ENCODE data around the gene TIRAP. TPM values are rescaled to one million over a fixed set of nuclear protein-coding genes. Genes with fewer than 3 reads are reported as not detected.

TIRAP gene
- total RNA-seq, 2 donors from 2014 or later, result 9.2 to 11.4 TPM

DNA sequence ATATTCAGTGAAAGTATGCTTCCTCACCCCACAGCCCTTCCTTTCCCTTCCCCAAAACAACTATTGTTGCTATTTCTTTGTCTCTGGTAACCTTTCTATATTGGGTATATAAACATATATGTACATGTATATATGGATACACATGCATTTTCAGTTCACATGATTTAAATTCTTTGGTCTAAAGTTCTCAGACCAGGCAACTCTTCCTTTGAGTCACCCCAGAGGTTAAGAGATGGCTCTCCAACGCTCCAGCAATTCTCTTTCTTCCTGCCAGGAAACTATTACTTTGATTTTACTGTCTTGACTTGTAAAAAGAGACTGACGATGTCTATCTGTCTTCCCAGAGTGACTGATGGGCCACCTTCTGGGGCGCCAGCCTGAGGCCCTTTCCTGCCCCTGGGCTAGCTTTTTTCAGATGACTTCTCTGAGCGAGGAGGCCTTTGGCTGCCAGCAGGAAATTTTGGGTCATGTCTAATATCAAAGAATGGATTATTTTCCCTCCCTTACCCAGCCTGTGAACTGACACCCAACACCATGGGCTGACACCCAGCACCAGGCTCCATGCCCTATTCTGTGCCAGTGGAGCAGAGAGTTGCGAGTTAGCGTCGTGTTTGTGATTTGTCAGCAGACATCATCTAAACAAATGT lies 58.2 kb downstream of the TIRAP start:
- H3K4me3 Mint-ChIP-seq, result no peak overlapping the region
- no peaks in the 10 kb centered on the region for H3K27me3 ChIP-seq (ENCODE audit: control insufficient read depth, insufficient read depth, low read length, poor library complexity, severe bottlenecking)
- H3K9ac ChIP-seq (ENCODE audit: extremely low read depth, low read length, poor library complexity, severe bottlenecking), result no peak overlapping the region
- H3K36me3 ChIP-seq (ENCODE audit: control insufficient read depth, insufficient read depth, low read length), result peaks cover 3% of the 10 kb centered on the region
- no peaks in the 10 kb centered on the region for H3K9me3 ChIP-seq (ENCODE audit: control insufficient read depth, low read length)
- peaks cover 27% of the 10 kb centered on the region for H3K4me1 Mint-ChIP-seq
- no peak overlapping the region for H3K27ac Mint-ChIP-seq
- DNase-seq, result no peak
- peaks cover 16% of the 10 kb centered on the region for H3K4me1 ChIP-seq (ENCODE audit: control insufficient read depth, insufficient read depth, low read length)
- no peaks in the 10 kb centered on the region for H3K27me3 Mint-ChIP-seq (ENCODE audit: insufficient read depth)
- no peaks in the 10 kb centered on the region for H3K9me3 Mint-ChIP-seq
- H3K36me3 Mint-ChIP-seq (ENCODE audit: low read depth), result peaks cover 27% of the 10 kb centered on the region
- WGBS, 2 experiments (ENCODE audit: insufficient coverage in 1 of 2, insufficient read length in 1 of 2), result 81 to 90% methylated on average over 6 to 7 of the region's 7 CpGs
- no peak overlapping the region for H3K4me3 ChIP-seq (ENCODE audit: low read length)
- TF ChIP-seq, protein P1, sequence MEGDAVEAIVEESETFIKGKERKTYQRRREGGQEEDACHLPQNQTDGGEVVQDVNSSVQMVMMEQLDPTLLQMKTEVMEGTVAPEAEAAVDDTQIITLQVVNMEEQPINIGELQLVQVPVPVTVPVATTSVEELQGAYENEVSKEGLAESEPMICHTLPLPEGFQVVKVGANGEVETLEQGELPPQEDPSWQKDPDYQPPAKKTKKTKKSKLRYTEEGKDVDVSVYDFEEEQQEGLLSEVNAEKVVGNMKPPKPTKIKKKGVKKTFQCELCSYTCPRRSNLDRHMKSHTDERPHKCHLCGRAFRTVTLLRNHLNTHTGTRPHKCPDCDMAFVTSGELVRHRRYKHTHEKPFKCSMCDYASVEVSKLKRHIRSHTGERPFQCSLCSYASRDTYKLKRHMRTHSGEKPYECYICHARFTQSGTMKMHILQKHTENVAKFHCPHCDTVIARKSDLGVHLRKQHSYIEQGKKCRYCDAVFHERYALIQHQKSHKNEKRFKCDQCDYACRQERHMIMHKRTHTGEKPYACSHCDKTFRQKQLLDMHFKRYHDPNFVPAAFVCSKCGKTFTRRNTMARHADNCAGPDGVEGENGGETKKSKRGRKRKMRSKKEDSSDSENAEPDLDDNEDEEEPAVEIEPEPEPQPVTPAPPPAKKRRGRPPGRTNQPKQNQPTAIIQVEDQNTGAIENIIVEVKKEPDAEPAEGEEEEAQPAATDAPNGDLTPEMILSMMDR (conservative IDR thresholded peaks at IDR 0.05), result no peak
- H3K27ac ChIP-seq (ENCODE audit: low read depth, low read length), result no peak overlapping the region

DNA sequence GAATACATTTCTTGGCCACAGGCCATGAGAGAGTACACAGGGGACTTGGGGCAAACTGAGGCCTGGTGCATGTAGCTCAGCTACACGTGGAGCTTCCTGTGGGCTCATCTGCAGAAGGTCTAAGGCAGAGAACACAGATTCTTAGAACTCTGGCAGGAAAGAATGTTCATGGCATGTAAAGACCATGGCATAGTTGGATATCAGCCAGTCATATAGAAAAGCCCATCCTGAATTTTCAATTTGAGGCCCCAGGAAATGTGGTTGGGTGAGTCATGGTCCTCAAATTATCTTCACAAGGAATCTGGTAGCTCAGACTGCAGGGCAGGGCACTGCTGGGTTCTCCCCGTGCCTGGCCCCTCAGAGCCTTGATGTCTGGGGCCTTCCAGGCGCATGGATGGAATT lies 58.9 kb downstream of the TIRAP start:
- H3K9me3 ChIP-seq (ENCODE audit: control insufficient read depth, low read length), result no peaks in the 10 kb centered on the region
- WGBS, 2 experiments (ENCODE audit: insufficient coverage in 1 of 2, insufficient read length in 1 of 2), result 88 to 95% methylated on average over 1 to 3 of the region's 3 CpGs
- no peaks in the 10 kb centered on the region for H3K27me3 ChIP-seq (ENCODE audit: control insufficient read depth, insufficient read depth, low read length, poor library complexity, severe bottlenecking)
- no peak overlapping the region for H3K27ac ChIP-seq (ENCODE audit: low read depth, low read length)
- Mint-ChIP-seq H3K4me3 (no peak overlapping the region), H3K27ac (no peak overlapping the region), H3K27me3 (ENCODE audit: insufficient read depth) (no peaks in the 10 kb centered on the region), H3K36me3 (ENCODE audit: low read depth) (peaks cover 25% of the 10 kb centered on the region), H3K9me3 (no peaks in the 10 kb centered on the region), H3K4me1 (peaks cover 34% of the 10 kb centered on the region)
- H3K4me1 ChIP-seq (ENCODE audit: control insufficient read depth, insufficient read depth, low read length), result peaks cover 22% of the 10 kb centered on the region
- DNase-seq, result no peak
- peaks cover 3% of the 10 kb centered on the region for H3K36me3 ChIP-seq (ENCODE audit: control insufficient read depth, insufficient read depth, low read length)
- H3K4me3 ChIP-seq (ENCODE audit: low read length), result no peak overlapping the region
- TF ChIP-seq, protein P1 (conservative IDR thresholded peaks at IDR 0.05), result no peak
- H3K9ac ChIP-seq (ENCODE audit: extremely low read depth, low read length, poor library complexity, severe bottlenecking), result no peak overlapping the region

DNA sequence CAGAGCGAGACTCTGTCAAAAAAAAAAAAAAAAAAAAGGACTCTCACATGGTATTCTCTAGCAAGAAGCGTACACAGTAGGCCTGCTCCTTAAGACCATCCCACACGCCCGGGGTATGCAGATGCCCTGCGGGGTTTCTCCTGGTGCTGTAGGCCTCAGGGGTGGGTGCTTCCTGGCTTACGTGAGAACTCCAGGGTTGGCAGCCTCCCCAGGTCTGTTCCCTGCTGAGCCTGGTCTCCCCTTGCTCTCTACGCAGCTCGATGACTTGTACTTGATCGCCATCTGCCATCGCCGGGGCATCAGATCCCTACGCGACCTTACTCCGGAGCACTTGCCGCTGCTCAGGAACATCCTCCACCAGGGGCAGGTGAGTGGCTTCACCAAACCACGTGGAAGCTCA lies 60.2 kb downstream of the TIRAP start:
- Histone ChIP-seq H3K36me3 (ENCODE audit: control insufficient read depth, insufficient read depth, low read length) (peaks cover 3% of the 10 kb centered on the region), H3K4me3 (ENCODE audit: low read length) (no peak overlapping the region), H3K27me3 (ENCODE audit: control insufficient read depth, insufficient read depth, low read length, poor library complexity, severe bottlenecking) (no peaks in the 10 kb centered on the region), H3K4me1 (ENCODE audit: control insufficient read depth, insufficient read depth, low read length) (peaks cover 29% of the 10 kb centered on the region), H3K9me3 (ENCODE audit: control insufficient read depth, low read length) (no peaks in the 10 kb centered on the region), H3K9ac (ENCODE audit: extremely low read depth, low read length, poor library complexity, severe bottlenecking) (no peak overlapping the region), H3K27ac (ENCODE audit: low read depth, low read length) (no peak overlapping the region)
- Mint-ChIP-seq H3K9me3 (no peaks in the 10 kb centered on the region), H3K27ac (no peak overlapping the region), H3K36me3 (ENCODE audit: low read depth) (peaks cover 28% of the 10 kb centered on the region), H3K4me1 (peaks cover 44% of the 10 kb centered on the region), H3K4me3 (no peak overlapping the region), H3K27me3 (ENCODE audit: insufficient read depth) (no peaks in the 10 kb centered on the region)
- 96 to 97% methylated on average over 13 to 16 of the region's 16 CpGs for WGBS, 2 experiments (ENCODE audit: insufficient coverage in 1 of 2, insufficient read length in 1 of 2)
- no peak for DNase-seq
- TF ChIP-seq, protein P1 (conservative IDR thresholded peaks at IDR 0.05), result no peak

Other genes starting within 250 kb of the TIRAP start
- gene CDON, start 220.2 kb upstream of the TIRAP start, total RNA-seq, result 10 to 100 TPM; 19.2 to 24.5 TPM
- 10 to 100 TPM; 36.8 to 37.7 TPM for gene RPUSD4, start 71.4 kb upstream of the TIRAP start, total RNA-seq
- gene FAM118B, start 71.3 kb upstream of the TIRAP start, total RNA-seq, result 10 to 100 TPM; 40.1 to 40.8 TPM
- gene SRPRA, start 14.2 kb upstream of the TIRAP start, total RNA-seq, result 10 to 100 TPM; 68.4 to 79.2 TPM
- 10 to 100 TPM; 50.7 to 55.8 TPM for gene FOXRED1, start 13.9 kb upstream of the TIRAP start, total RNA-seq
- 10 to 100 TPM; 19.0 to 22.6 TPM for gene DCPS, start 21.0 kb downstream of the TIRAP start, total RNA-seq
- 10 to 100 TPM; 16.5 to 21.5 TPM for gene ST3GAL4, start 72.6 kb downstream of the TIRAP start, total RNA-seq

Measured in endodermal cell (in vitro differentiated cells).